PFSK-1 (cell line): Measurements from ENCODE around the gene C19orf81.

Experiments
- POLR2AphosphoS5 ChIP-seq: IDR thresholded peaks from 2 replicates; pipeline ENCODE4 v1.6.1; 2012; ENCODE audit warnings: low read depth, mild to moderate bottlenecking, control low read depth, low read length, moderate library complexity
- REST ChIP-seq, 2 experiments: IDR thresholded peaks; 2 replicates each; pipeline versions ENCODE4 v1.6.1 to v1.8.0; 2011 to 2012; ENCODE audit warnings: low read depth in 2 of 2, low read length in 2 of 2, control low read depth in 1 of 2, inconsistent platforms in 1 of 2, mild to moderate bottlenecking in 1 of 2, moderate library complexity in 1 of 2; ENCODE audit not compliant: insufficient read depth in 1 of 2
- SIN3A ChIP-seq: IDR thresholded peaks from 2 replicates; pipeline ENCODE4 v1.6.1; 2012; ENCODE audit warnings: mild to moderate bottlenecking, low read length, moderate library complexity, borderline replicate concordance; ENCODE audit not compliant: insufficient read depth
- TAF1 ChIP-seq: IDR thresholded peaks from 2 replicates; pipeline ENCODE4 v1.6.1; 2012; ENCODE audit warnings: low read length, control low read depth, borderline replicate concordance; ENCODE audit not compliant: insufficient read depth

- no peak for TF ChIP-seq TAF1
- no peak for TF ChIP-seq POLR2AphosphoS5
- TF ChIP-seq REST (IDR thresholded peaks at IDR 0.05; ENCODE audit: insufficient read depth in 1 of 2, low read depth in 2 of 2, low read length in 2 of 2) = no peak
- no peak for TF ChIP-seq SIN3A
Measured at GRCh38 chr19:50701367-50701985, 52.2 kb downstream of the C19orf81 start.
